ENCODE data around the gene PLEKHA5.

The PLEKHA5 gene, protein sequence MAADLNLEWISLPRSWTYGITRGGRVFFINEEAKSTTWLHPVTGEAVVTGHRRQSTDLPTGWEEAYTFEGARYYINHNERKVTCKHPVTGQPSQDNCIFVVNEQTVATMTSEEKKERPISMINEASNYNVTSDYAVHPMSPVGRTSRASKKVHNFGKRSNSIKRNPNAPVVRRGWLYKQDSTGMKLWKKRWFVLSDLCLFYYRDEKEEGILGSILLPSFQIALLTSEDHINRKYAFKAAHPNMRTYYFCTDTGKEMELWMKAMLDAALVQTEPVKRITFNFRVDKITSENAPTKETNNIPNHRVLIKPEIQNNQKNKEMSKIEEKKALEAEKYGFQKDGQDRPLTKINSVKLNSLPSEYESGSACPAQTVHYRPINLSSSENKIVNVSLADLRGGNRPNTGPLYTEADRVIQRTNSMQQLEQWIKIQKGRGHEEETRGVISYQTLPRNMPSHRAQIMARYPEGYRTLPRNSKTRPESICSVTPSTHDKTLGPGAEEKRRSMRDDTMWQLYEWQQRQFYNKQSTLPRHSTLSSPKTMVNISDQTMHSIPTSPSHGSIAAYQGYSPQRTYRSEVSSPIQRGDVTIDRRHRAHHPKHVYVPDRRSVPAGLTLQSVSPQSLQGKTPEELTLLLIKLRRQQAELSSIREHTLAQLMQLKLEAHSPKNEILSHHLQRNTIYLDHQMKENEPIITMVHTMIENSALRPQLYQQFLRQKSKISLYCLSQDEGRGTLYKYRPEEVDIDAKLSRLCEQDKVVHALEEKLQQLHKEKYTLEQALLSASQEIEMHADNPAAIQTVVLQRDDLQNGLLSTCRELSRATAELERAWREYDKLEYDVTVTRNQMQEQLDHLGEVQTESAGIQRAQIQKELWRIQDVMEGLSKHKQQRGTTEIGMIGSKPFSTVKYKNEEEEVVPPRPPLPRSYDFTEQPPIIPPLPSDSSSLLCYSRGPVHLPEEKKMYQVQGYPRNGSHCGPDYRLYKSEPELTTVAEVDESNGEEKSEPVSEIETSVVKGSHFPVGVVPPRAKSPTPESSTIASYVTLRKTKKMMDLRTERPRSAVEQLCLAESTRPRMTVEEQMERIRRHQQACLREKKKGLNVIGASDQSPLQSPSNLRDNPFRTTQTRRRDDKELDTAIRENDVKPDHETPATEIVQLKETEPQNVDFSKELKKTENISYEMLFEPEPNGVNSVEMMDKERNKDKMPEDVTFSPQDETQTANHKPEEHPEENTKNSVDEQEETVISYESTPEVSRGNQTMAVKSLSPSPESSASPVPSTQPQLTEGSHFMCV

DNA sequence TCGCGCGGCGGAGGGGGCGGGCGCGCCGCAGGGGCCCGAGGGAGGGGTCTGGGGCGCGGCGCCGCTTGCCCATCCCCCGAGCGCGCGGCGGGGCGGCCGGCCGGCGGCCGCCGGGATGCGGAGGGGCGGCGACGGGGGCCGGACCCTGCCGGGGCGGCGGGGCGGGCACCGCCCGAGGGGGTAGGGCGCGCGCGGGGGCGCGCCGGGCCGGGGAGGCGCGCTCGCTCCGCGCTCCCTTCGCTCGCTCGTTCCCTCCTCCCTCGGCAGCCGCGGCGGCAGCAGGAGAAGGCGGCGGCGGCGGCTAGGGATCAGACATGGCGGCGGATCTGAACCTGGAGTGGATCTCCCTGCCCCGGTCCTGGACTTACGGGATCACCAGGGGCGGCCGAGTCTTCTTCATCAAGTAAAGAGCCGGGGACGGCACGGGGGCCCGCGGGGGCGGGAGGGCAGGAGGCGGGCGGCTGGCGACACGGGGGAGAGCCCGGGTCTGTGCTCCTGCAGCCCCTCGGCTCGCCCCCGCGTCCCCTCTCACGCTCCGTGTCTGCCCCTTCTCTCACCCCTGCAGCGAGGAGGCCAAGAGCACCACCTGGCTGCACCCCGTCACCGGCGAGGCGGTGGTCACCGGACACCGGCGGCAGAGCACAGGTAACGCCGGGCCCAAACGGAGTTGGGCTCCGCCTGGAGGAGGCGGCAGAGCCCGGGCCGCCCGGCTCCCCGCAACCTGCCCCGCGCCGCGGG is at the start of gene PLEKHA5:
PLEKHA5 (plus strand) TSS at position 248 of the 738 bp plus-strand sequence; CDS start at position 315, 67 bp downstream.
- DNase-seq = peak; percentile 56
- no peaks in the 10 kb centered on the region for H3K36me3 ChIP-seq (replicated peaks)
- H3K27ac ChIP-seq = peak within 1 kb of the TSS; percentile 58
- peak within 1 kb of the TSS; percentile 87 for H3K4me3 ChIP-seq (ENCODE audit: low read depth, low read length)
- TF ChIP-seq, protein P1, sequence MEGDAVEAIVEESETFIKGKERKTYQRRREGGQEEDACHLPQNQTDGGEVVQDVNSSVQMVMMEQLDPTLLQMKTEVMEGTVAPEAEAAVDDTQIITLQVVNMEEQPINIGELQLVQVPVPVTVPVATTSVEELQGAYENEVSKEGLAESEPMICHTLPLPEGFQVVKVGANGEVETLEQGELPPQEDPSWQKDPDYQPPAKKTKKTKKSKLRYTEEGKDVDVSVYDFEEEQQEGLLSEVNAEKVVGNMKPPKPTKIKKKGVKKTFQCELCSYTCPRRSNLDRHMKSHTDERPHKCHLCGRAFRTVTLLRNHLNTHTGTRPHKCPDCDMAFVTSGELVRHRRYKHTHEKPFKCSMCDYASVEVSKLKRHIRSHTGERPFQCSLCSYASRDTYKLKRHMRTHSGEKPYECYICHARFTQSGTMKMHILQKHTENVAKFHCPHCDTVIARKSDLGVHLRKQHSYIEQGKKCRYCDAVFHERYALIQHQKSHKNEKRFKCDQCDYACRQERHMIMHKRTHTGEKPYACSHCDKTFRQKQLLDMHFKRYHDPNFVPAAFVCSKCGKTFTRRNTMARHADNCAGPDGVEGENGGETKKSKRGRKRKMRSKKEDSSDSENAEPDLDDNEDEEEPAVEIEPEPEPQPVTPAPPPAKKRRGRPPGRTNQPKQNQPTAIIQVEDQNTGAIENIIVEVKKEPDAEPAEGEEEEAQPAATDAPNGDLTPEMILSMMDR (IDR thresholded peaks at IDR 0.05; ENCODE audit: low read depth, low read length, missing control alignments) = peak; percentile 1
- H3K27me3 ChIP-seq (replicated peaks) = no peaks in the 10 kb centered on the region
- in situ Hi-C loops (cut with HindIII; ENCODE audit: low pct_ligation_motif_present, low sequenced_read_pairs) = no loop called here

GRCh38 chr12:19080918-19081317 is 48.6 kb upstream of the PLEKHA5 start:
- TF ChIP-seq, protein P1 (IDR thresholded peaks at IDR 0.05; ENCODE audit: low read depth, low read length, missing control alignments) = no peak
- no peak overlapping the region for H3K4me3 ChIP-seq (ENCODE audit: low read depth, low read length)
- no peaks in the 10 kb centered on the region for H3K36me3 ChIP-seq (replicated peaks)
- no peak for DNase-seq
- in situ Hi-C loops (cut with HindIII; ENCODE audit: low pct_ligation_motif_present, low sequenced_read_pairs) = no loop called here
- no peaks in the 10 kb centered on the region for H3K27me3 ChIP-seq (replicated peaks)
- no peak overlapping the region for H3K27ac ChIP-seq

DNA sequence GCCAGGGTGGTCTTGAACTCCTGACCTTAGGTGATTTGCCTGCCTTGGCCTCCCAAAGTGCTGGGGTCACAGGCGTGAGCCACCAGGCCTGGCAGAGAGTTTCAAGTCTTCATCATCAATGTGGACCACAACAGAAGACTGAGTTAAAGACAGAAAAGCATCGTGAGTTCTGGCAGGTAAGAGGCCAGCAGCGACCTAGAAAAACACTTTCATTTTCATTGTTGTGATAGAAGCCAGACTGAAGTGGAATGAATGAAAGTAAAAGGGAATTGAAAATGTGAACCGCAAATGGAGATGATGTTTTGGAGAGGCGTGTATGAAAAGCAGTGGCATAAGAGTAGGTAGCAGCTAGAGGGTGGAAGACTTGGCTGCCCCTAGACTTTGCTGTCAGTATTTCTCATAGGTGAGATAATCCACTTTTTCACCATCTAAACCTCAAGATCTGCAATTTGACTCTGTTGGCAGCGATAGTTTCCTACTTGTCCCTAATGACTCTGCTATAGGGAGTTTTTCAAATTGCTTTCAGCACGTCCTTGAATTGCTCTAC is 47.1 kb upstream of the PLEKHA5 start:
- TF ChIP-seq, protein P1 (IDR thresholded peaks at IDR 0.05; ENCODE audit: low read depth, low read length, missing control alignments) = no peak
- H3K27me3 ChIP-seq (replicated peaks) = no peaks in the 10 kb centered on the region
- H3K36me3 ChIP-seq (replicated peaks) = no peaks in the 10 kb centered on the region
- H3K27ac ChIP-seq = no peak overlapping the region
- H3K4me3 ChIP-seq (ENCODE audit: low read depth, low read length) = no peak overlapping the region
- in situ Hi-C loops (cut with HindIII; ENCODE audit: low pct_ligation_motif_present, low sequenced_read_pairs) = no loop called here
- no peak for DNase-seq

GRCh38 chr12:19084547-19084946 is 45.0 kb upstream of the PLEKHA5 start:
- no peak overlapping the region for H3K27ac ChIP-seq
- no peaks in the 10 kb centered on the region for H3K27me3 ChIP-seq (replicated peaks)
- no peak overlapping the region for H3K4me3 ChIP-seq (ENCODE audit: low read depth, low read length)
- H3K36me3 ChIP-seq (replicated peaks) = no peaks in the 10 kb centered on the region
- in situ Hi-C loops (cut with HindIII; ENCODE audit: low pct_ligation_motif_present, low sequenced_read_pairs) = no loop called here
- DNase-seq = no peak
- TF ChIP-seq, protein P1 (IDR thresholded peaks at IDR 0.05; ENCODE audit: low read depth, low read length, missing control alignments) = no peak

DNA sequence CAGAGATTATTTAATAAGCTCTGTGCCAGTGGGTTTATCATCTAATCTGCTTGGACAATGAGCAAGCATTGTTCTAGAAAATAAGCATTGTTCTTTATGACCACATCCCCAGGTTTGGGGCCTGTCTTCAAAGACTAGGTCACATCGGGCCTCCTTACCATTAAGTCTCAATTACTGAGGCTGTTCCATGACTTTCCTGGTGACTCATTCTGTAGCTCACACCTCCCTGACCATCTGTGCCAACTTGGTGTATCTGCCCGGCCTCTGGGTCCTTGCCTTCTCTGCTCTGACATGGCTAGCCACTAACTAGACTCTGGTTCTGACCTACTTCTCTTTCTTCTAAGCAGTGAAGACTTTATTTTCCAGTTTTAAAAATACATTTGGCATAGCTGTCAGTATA is 44.4 kb upstream of the PLEKHA5 start:
- H3K27me3 ChIP-seq (replicated peaks) = no peaks in the 10 kb centered on the region
- H3K36me3 ChIP-seq (replicated peaks) = no peaks in the 10 kb centered on the region
- no peak overlapping the region for H3K4me3 ChIP-seq (ENCODE audit: low read depth, low read length)
- in situ Hi-C loops (cut with HindIII; ENCODE audit: low pct_ligation_motif_present, low sequenced_read_pairs) = no loop called here
- no peak overlapping the region for H3K27ac ChIP-seq
- no peak for DNase-seq
- TF ChIP-seq, protein P1 (IDR thresholded peaks at IDR 0.05; ENCODE audit: low read depth, low read length, missing control alignments) = no peak
